IPS-15b (cell line): ENCODE measurements around the gene DLK2.
"Not testable (repeated sequence)": the region's sequence is repeated elsewhere in the genome, so short reads cannot be mapped to it uniquely, and the experiment has no call there.

Source experiments
- H3K27me3 ChIP-seq: one replicate; pipeline ENCODE4 v1.6.1; 2013; ENCODE audit warnings: low read length; ENCODE audit not compliant: control insufficient read depth, insufficient read depth
- H3K36me3 ChIP-seq: one replicate; pipeline ENCODE4 v1.6.1; 2013; ENCODE audit warnings: low read length; ENCODE audit not compliant: control insufficient read depth, insufficient read depth
- H3K4me1 ChIP-seq: one replicate; pipeline ENCODE4 v1.6.1; 2013; ENCODE audit warnings: mild to moderate bottlenecking, low read length; ENCODE audit not compliant: control insufficient read depth, insufficient read depth
- H3K4me3 ChIP-seq: one replicate; pipeline ENCODE4 v1.5.1; 2013; ENCODE audit warnings: low read depth, low read length
- H3K9ac ChIP-seq: one replicate; pipeline ENCODE4 v1.6.1; 2013; ENCODE audit warnings: low read depth, mild to moderate bottlenecking, low read length
- H3K9me3 ChIP-seq: one replicate; pipeline ENCODE4 v1.6.1; 2013; ENCODE audit warnings: mild to moderate bottlenecking, low read length; ENCODE audit not compliant: control insufficient read depth, insufficient read depth

The DLK2 gene

GRCh38 chr6:43434001-43434840 is 21.1 kb downstream of the DLK2 start:
- H3K4me3 ChIP-seq = no peak overlapping the region
- H3K4me1 ChIP-seq = no peaks in the 10 kb centered on the region
- no peaks in the 10 kb centered on the region for H3K27me3 ChIP-seq
- no peaks in the 10 kb centered on the region for H3K9me3 ChIP-seq
- peaks cover 12% of the 10 kb centered on the region for H3K36me3 ChIP-seq
- H3K9ac ChIP-seq = no peak overlapping the region

DNA sequence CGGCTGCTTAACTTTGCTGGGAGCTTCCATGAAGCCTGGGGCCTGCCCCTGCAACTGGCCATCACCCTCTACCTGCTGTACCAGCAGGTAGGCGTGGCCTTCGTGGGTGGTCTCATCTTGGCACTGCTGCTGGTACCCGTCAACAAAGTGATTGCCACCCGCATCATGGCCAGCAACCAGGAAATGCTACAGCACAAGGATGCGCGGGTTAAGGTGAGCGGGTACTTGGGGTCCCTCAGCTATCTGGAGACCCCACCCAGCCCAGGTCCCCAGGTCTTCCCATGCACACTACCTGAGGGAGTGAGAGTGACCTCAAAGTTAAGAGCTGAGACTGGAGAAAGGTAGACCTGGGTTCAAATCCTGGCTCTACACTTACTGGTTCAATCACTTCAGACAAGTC is 22.2 kb downstream of the DLK2 start:
- H3K4me3 ChIP-seq = no peak overlapping the region
- H3K36me3 ChIP-seq = peaks cover 12% of the 10 kb centered on the region

DNA sequence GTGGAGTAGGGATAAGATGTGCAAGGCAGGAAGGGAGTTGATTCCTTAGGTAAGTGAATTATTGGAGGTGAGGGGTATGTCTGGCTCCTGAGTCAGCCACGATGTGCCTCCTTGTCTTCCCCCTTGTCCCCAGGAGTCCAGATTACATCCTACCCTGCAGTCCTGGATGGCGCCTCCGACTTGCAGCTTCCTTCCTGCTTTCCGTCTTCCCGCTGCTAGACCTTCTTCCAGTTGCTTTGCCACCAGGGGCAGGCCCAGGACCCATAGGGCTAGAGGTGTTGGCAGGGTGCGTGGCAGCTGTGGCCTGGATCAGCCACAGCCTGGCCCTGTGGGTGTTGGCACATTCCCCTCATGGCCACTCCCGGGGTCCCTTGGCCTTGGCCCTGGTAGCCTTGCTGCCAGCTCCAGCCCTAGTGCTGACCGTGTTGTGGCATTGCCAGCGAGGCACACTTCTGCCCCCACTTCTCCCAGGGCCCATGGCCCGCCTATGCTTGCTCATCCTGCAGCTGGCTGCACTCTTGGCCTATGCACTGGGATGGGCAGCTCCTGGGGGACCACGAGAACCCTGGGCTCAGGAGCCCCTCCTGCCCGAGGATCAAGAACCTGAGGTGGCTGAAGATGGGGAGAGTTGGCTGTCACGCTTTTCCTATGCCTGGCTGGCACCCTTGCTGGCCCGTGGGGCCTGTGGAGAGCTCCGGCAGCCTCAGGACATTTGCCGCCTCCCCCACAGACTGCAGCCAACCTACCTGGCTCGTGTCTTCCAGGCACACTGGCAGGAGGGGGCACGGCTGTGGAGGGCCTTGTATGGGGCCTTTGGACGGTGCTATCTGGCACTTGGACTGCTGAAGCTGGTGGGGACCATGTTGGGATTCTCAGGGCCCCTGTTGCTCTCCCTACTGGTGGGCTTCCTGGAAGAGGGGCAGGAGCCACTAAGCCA is 23.1 kb downstream of the DLK2 start:
- Histone ChIP-seq H3K4me1 (no peaks in the 10 kb centered on the region), H3K4me3 (no peak overlapping the region), H3K9ac (no peak overlapping the region), H3K9me3 (no peaks in the 10 kb centered on the region), H3K27me3 (no peaks in the 10 kb centered on the region), H3K36me3 (peaks cover 12% of the 10 kb centered on the region)

More for the DNA sequence above, 22.2 kb downstream of the DLK2 start:
- Histone ChIP-seq H3K27me3 (no peaks in the 10 kb centered on the region), H3K9me3 (no peaks in the 10 kb centered on the region), H3K4me1 (no peaks in the 10 kb centered on the region), H3K9ac (no peak overlapping the region)

GRCh38 chr6:43428874-43429273 is 26.5 kb downstream of the DLK2 start:
- Histone ChIP-seq H3K36me3 (peaks cover 8% of the 10 kb centered on the region), H3K4me3 (peak overlapping the region; percentile 97), H3K9ac (no peak overlapping the region), H3K27me3 (no peaks in the 10 kb centered on the region), H3K4me1 (no peaks in the 10 kb centered on the region), H3K9me3 (no peaks in the 10 kb centered on the region)

DNA sequence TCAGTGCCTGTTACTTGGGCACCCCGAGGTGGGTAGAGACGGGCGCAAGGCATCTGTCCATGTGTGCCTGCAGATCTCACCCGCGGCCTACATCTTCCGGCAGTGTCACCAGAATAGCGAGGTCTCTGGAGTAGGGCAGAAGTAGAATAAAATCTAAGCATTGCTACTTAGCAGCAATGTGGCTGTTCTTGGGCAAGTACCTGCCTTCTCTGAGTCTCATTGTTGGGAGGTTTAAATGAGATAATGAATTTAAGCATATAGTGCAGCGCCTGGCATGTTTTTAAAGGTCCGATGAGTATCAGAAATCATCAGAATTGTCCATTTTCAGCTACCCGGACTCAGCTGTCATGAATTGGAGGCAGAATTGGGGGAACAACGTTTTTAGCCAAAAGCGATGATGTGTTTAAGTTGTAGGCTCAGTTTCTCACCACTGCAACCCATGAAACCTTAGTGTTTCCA is 27.2 kb downstream of the DLK2 start:
- Histone ChIP-seq H3K36me3 (peaks cover 8% of the 10 kb centered on the region), H3K4me3 (peak overlapping the region; percentile 97), H3K4me1 (no peaks in the 10 kb centered on the region), H3K27me3 (no peaks in the 10 kb centered on the region), H3K9ac (peak overlapping the region; percentile 91), H3K9me3 (no peaks in the 10 kb centered on the region)

DNA sequence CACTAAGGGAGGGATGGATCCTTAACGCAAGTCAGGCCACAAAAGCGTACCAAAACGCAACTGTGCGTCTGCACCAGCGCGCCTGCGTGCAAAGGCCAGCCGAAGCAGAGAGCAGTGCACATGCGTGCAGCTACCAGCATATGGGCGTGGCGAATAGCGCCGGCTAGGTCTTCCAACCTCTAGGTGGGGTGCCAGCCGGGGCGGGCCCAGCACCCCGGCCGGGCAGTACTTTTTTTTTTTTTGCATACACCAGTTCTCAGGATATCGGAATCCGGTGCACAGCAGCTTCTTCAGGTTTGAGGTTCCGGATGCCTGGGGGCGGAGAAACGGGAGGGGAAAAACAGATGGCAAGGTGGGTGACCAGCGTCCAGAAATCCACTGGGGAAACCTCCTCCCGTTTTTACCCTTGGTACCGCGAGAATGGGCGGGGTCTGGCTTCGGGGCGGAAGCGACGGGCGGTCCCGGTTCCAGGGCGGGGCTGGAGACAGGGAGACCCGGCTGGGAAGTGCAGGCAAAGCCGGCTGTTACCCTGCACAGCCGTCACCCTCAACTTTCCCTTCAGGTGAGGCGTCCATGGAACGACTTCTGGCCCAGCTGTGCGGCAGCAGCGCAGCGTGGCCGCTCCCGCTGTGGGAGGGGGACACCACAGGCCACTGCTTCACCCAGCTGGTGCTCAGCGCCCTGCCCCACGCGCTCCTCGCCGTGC is 27.8 kb downstream of the DLK2 start, which contains the start of gene ABCC10:
ABCC10 (plus strand) TSS at position 136 of the 706 bp plus-strand sequence; CDS start at position 574, 438 bp downstream.
- Histone ChIP-seq H3K27me3 (no peaks in the 10 kb centered on the region), H3K4me1 (no peaks in the 10 kb centered on the region), H3K9me3 (no peaks in the 10 kb centered on the region), H3K4me3 (peak within 1 kb of the TSS; percentile 97), H3K36me3 (peaks cover 7% of the 10 kb centered on the region), H3K9ac (peak within 1 kb of the TSS; percentile 91)

- no peaks in the 10 kb centered on the region for H3K27me3 ChIP-seq
- H3K4me1 ChIP-seq = no peaks in the 10 kb centered on the region
- peaks cover 1% of the 10 kb centered on the region for H3K36me3 ChIP-seq
- no peaks in the 10 kb centered on the region for H3K9me3 ChIP-seq
- H3K4me3 ChIP-seq = peak overlapping the region; percentile 97
- peak overlapping the region; percentile 60 for H3K9ac ChIP-seq
These were observed 28.4 kb downstream of the DLK2 start for GRCh38 chr6:43426928-43427405.

DNA sequence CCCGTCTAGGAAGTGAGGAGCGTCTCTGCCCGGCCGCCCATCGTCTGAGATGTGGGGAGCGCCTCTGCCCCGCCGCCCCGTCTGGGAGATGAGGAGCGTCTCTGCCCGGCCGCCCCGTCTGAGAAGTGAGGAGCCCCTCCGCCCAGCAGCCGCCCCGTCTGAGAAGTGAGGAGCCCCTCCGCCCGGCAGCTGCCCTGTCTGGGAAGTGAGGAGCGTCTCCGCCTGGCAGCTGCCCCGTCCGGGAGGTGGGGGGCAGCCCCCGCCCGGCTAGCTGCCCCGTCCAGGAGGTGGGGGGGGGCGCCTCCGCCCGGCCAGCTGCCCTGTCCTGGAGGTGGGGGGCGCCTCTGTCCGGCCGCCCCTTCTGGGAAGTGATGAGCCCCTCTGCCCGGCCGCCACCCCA is 30.3 kb downstream of the DLK2 start:
- H3K4me3 ChIP-seq, H3K4me1 ChIP-seq, H3K36me3 ChIP-seq, H3K27me3 ChIP-seq, H3K9ac ChIP-seq, H3K9me3 ChIP-seq: not testable (repeated sequence)

GRCh38 chr6:43421831-43422230 is 33.5 kb downstream of the DLK2 start:
- Histone ChIP-seq H3K9ac (no peak overlapping the region), H3K4me1 (no peaks in the 10 kb centered on the region), H3K36me3 (no peaks in the 10 kb centered on the region), H3K27me3 (no peaks in the 10 kb centered on the region), H3K4me3 (no peak overlapping the region), H3K9me3 (no peaks in the 10 kb centered on the region)

DNA sequence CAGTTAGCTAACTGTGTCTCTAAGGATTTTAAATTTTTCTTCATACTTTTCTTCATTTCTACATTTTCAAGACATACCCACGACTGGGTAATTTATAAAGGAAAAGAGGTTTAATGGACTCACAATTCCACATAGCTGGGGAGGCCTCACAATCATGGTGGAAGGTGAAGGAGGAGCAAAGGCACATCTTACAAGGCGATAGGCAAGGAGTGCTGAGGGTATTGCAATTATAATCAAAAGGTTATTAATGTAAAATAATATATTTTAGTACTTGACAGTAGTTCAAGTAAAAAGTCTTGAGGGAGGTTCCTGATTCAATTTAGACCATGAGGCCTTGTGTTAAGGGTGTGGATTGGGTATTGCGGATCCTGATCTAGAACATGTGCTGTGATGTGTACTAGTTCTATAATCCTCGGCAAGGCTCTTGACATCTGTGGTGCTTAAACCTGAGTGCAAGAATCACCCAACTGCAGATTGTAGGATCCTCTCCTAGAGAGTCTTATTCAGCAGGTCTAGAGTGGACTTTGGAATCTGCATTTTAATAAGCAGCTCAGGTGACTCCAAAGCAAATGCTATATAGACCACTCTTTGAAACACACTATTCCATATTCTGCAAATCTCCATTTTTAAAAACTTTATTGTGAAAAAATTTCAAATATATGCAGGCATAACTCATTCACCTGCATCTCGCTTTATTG is 35.2 kb downstream of the DLK2 start:
- no peaks in the 10 kb centered on the region for H3K36me3 ChIP-seq
- H3K4me3 ChIP-seq = no peak overlapping the region
- no peak overlapping the region for H3K9ac ChIP-seq
- no peaks in the 10 kb centered on the region for H3K27me3 ChIP-seq
- H3K4me1 ChIP-seq = no peaks in the 10 kb centered on the region
- no peaks in the 10 kb centered on the region for H3K9me3 ChIP-seq

DNA sequence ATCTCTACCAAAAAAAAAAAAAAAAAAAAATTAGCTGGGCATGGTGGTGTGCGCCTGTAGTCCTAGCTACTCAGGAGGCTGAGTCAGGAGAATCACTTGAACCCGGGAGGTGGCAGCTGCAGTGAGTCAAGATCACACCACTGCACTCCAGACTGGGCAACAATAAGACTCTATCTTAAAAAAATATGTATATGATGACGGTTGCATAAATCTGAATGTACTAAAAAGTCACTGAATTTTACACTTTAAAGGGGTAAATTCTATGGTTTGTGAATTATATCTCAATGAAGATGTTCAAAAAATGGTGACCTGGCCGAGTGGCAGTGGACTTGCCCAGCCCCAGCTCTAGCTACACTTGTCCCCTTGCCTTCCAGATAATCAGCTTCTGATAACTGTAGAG is 38.4 kb downstream of the DLK2 start:
- Histone ChIP-seq H3K9me3 (no peaks in the 10 kb centered on the region), H3K4me3 (no peak overlapping the region), H3K27me3 (no peaks in the 10 kb centered on the region), H3K9ac (no peak overlapping the region), H3K4me1 (no peaks in the 10 kb centered on the region), H3K36me3 (no peaks in the 10 kb centered on the region)
